Caco-2 (cell line): Measurements from ENCODE around the gene MLPH. TPM values are rescaled to one million over a fixed set of nuclear protein-coding genes. Genes with fewer than 3 reads are reported as not detected.

ENCODE experiments used
- BruUV-seq: library from RNA; stranded (reverse); fragments of 400-500 nt; replicated peaks from 2 replicates; lab custom pipeline; 2021; lab: Mats Ljungman, UMichigan
- CTCF ChIA-PET: fragments of 300-600 bp; sonication (Branson Sonifier 250); formaldehyde crosslinking; loops from one replicate; lab custom pipeline; 2022; ENCODE audit warnings: antibody characterized with exemption; lab: Charles Lee
- POLR2A ChIA-PET: fragments of 300-600 bp; sonication (Branson Sonifier 250); formaldehyde crosslinking; loops from one replicate; lab custom pipeline; 2022; ENCODE audit warnings: antibody characterized with exemption; lab: Charles Lee
- DNase-seq, 2 experiments: peaks; one replicate each; pipeline versions ENCODE4 v3.0.0 to v3.0.0-alpha.2; 2020 to 2022
- H3K27me3 ChIP-seq: replicated peaks from 2 replicates; pipeline ENCODE4 v1.6.0; 2011; ENCODE audit warnings: low read length; ENCODE audit not compliant: control insufficient read depth, insufficient read depth
- H3K36me3 ChIP-seq: 2 replicates; pipeline ENCODE4 v1.5.1; 2011; ENCODE audit warnings: low read length; ENCODE audit not compliant: control insufficient read depth, insufficient read depth
- H3K4me1 ChIP-seq: fragments of 250-450 bp; sonication (Bioruptor Pico); 2 replicates; pipeline ENCODE4 v1.5.1; 2020; ENCODE audit warnings: mild to moderate bottlenecking
- H3K4me3 ChIP-seq: 2 replicates; pipeline ENCODE4 v1.5.1; 2011; ENCODE audit warnings: low read depth, mild to moderate bottlenecking, control low read depth, low read length
- H3K9me3 ChIP-seq: fragments of 250-450 bp; sonication (Bioruptor Pico); 2 replicates; pipeline ENCODE4 v1.5.1; 2020; ENCODE audit warnings: mild to moderate bottlenecking, moderate library complexity
- H3K27ac Mint-ChIP-seq: one replicate; pipeline ENCODE4 v1.8.0; 2022; ENCODE audit warnings: mixed read lengths; ENCODE audit not compliant: unreplicated experiment
- H3K27me3 Mint-ChIP-seq: one replicate; pipeline ENCODE4 v1.8.0; 2022; ENCODE audit warnings: mixed read lengths; ENCODE audit not compliant: insufficient read depth, unreplicated experiment
- H3K36me3 Mint-ChIP-seq: one replicate; pipeline ENCODE4 v1.8.0; 2022; ENCODE audit warnings: mild to moderate bottlenecking, mixed read lengths; ENCODE audit not compliant: insufficient read depth, unreplicated experiment
- H3K4me1 Mint-ChIP-seq: one replicate; pipeline ENCODE4 v1.8.0; 2022; ENCODE audit warnings: low read depth, mixed read lengths; ENCODE audit not compliant: unreplicated experiment
- H3K4me3 Mint-ChIP-seq: one replicate; pipeline ENCODE4 v1.8.0; 2022; ENCODE audit warnings: mild to moderate bottlenecking, moderate library complexity, mixed read lengths; ENCODE audit not compliant: unreplicated experiment
- H3K9me3 Mint-ChIP-seq: one replicate; pipeline ENCODE4 v1.8.0; 2022; ENCODE audit warnings: mixed read lengths; ENCODE audit not compliant: unreplicated experiment
- intact Hi-C: fragments of 100-400 bp; cut with micrococcal nuclease; formaldehyde crosslinking; loops from one replicate; pipeline ENCODE4 v1.10.0; 2022; ENCODE audit not compliant: unreplicated experiment
- total RNA-seq: library from RNA; stranded (reverse); gene quantifications from 2 replicates; pipeline ENCODE4 v1.2.3, GENCODE V29; 2022
- TF ChIP-seq, protein P1 (sequence below), 2 experiments: fragments of 200-600 bp in 1 of 2; IDR thresholded peaks; 1 replicate in 1 of 2; 2 replicates in 1 of 2; pipeline versions ENCODE4 v1.5.1 to v1.8.0; 2011 to 2022; ENCODE audit warnings: antibody characterized with exemption in 1 of 2, control low read depth in 1 of 2, inconsistent platforms in 1 of 2, low read depth in 1 of 2, low read length in 1 of 2, mild to moderate bottlenecking in 1 of 2, moderate library complexity in 1 of 2; ENCODE audit not compliant: insufficient read depth in 1 of 2, severe bottlenecking in 1 of 2, unreplicated experiment in 1 of 2

Gene MLPH
- total RNA-seq, 1 experiment from 2014 or later: not detected

DNA sequence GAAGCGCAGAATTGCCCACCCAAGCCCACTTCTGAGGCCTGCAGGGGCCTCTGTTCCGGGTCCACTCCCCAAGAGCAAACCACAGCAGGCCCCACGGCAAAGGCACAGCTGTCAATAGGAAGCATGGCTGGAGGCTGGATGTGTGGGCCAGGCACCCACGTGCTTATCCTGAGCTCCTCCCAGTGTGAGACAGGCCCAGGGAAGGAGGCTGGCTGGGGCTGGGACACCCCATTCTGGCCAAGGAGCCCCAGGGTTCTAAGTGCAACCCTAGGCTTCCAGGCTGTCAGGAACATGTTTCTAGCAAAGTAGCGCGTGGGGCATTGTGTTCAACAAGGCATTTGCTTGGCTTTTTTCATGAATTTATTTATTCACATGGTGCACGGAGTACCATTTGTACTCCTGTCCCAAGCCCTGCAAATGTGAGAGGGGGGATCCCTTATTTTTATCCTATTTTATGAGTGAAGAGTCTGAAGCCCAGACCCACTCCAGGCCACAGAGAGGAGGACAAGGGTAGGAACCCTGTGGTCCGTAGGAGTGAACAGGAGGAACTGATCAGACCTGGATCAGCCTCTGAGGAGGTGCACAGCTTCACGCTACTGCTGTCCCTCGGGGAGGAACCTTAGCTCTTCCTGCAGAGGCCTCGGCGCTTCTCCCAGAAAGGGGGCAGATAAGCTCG is 109.6 kb downstream of the MLPH start:
- Histone ChIP-seq H3K4me1 (peaks cover 64% of the 10 kb centered on the region), H3K9me3 (no peaks in the 10 kb centered on the region), H3K27me3 (no peaks in the 10 kb centered on the region), H3K4me3 (no peak overlapping the region), H3K36me3 (no peaks in the 10 kb centered on the region)
- Mint-ChIP-seq H3K27me3 (no peaks in the 10 kb centered on the region), H3K4me1 (peaks cover 34% of the 10 kb centered on the region), H3K4me3 (no peak overlapping the region), H3K9me3 (no peaks in the 10 kb centered on the region), H3K27ac (peak overlapping the region; percentile 45), H3K36me3 (peaks cover 13% of the 10 kb centered on the region)
- TF ChIP-seq, protein P1, sequence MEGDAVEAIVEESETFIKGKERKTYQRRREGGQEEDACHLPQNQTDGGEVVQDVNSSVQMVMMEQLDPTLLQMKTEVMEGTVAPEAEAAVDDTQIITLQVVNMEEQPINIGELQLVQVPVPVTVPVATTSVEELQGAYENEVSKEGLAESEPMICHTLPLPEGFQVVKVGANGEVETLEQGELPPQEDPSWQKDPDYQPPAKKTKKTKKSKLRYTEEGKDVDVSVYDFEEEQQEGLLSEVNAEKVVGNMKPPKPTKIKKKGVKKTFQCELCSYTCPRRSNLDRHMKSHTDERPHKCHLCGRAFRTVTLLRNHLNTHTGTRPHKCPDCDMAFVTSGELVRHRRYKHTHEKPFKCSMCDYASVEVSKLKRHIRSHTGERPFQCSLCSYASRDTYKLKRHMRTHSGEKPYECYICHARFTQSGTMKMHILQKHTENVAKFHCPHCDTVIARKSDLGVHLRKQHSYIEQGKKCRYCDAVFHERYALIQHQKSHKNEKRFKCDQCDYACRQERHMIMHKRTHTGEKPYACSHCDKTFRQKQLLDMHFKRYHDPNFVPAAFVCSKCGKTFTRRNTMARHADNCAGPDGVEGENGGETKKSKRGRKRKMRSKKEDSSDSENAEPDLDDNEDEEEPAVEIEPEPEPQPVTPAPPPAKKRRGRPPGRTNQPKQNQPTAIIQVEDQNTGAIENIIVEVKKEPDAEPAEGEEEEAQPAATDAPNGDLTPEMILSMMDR (IDR thresholded peaks at IDR 0.05; ENCODE audit: insufficient read depth in 1 of 2, low read depth in 1 of 2, low read length in 1 of 2, severe bottlenecking in 1 of 2, unreplicated experiment in 1 of 2): no peak
- CTCF ChIA-PET: no interaction called here
- no peak for DNase-seq
- POLR2A ChIA-PET: no interaction called here
- intact Hi-C loops: loop anchor here (10.0 kb wide), 1 partner anchor 98 kb away; no protein-coding TSS in a partner anchor
- no TSS peak for BruUV-seq

DNA sequence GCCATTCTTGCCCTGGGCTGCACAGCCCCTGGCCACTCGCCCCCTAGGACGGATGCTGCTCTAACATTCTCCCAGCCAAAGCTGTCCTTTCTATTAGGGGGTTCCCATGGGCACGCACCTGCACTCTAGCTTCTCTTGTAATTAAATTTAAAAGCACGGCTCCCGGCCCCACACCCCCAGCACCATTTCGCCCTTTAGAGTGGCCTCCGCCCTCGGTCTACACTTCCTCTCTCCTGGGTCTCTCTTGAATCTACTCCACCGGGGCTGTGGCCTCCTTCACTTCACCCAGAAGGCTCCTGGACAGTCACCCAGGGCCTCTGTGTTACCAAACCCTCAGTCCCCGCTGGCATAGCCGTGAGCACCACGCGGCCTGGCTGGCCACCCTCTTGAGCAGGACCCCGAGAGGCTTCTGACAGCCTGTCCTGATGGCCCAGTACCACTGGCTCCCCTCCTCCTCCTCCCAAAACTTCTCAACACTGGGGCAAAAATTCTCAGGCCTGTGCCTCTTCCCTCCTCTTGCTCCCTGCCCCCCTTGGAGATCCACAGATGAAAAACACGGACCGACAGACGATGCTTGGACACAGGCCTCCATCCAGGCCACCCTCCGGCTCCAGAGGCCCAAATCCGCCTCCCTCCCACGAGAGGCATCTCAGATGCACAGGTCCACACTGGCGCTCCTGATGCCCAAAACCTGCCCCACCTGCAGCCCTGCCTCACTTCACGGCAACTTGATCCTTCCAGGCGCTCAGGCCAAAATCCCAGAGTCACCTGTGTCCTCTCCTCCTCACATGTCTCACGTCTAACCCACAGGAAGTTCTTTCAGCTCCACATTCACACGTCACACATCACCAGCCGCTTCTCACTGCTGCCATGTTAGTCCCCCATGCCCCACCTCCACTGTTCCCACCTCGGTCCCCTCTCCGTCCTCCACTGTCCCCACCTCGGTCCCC is 110.4 kb downstream of the MLPH start:
- POLR2A ChIA-PET: no interaction called here
- intact Hi-C loops: loop anchor here (10.0 kb wide), 1 partner anchor 97 kb away; no protein-coding TSS in a partner anchor
- Mint-ChIP-seq H3K4me1 (peaks cover 42% of the 10 kb centered on the region), H3K36me3 (peaks cover 12% of the 10 kb centered on the region), H3K27me3 (no peaks in the 10 kb centered on the region), H3K9me3 (no peaks in the 10 kb centered on the region), H3K4me3 (no peak overlapping the region), H3K27ac (peak overlapping the region; percentile 45)
- CTCF ChIA-PET: no interaction called here
- Histone ChIP-seq H3K4me1 (peaks cover 67% of the 10 kb centered on the region), H3K27me3 (no peaks in the 10 kb centered on the region), H3K4me3 (no peak overlapping the region), H3K9me3 (no peaks in the 10 kb centered on the region), H3K36me3 (no peaks in the 10 kb centered on the region)
- no peak for DNase-seq
- no TSS peak for BruUV-seq
- TF ChIP-seq, protein P1 (IDR thresholded peaks at IDR 0.05; ENCODE audit: insufficient read depth in 1 of 2, low read depth in 1 of 2, low read length in 1 of 2, severe bottlenecking in 1 of 2, unreplicated experiment in 1 of 2): no peak

DNA sequence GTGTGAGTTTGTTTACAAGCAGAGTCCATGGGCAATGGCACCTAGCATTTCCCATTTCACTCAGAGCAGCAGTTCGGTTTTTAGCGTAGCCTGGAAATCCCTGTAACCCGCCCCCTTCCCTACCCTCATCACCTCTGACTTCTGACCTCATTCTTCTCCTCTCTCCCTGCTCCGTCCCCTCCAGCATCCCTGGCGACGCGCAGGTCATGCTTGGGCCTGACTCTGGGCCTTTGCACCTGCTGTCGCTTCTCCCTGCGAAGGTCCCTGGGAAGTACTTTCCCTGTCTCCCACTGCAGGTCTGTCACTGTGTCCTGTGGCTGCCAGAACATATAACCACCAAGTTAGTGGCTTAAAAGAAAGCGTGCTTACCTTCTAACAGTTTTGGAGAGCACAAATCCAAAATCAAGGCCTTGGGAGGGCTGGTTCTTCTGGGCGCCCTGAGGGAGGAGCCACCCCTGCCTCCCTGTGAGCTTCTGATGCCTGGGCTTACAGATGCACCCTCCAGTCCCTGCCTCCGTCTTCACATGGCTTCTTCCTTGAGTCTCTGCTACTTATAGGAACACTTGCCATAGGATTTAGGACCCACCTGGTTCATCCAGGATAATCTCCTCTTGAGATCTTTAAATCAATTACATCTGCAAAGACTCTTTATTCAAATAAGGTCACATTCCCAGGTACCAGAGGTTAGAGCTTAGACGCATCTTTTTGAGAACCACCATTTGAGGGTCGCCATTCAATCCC is 111.6 kb downstream of the MLPH start:
- CTCF ChIA-PET: no interaction called here
- peaks cover 45% of the 10 kb centered on the region for H3K4me1 Mint-ChIP-seq
- H3K9me3 ChIP-seq: no peaks in the 10 kb centered on the region
- intact Hi-C loops: loop anchor here (10.0 kb wide), 1 partner anchor 96 kb away; no protein-coding TSS in a partner anchor
- H3K9me3 Mint-ChIP-seq: no peaks in the 10 kb centered on the region
- no peak overlapping the region for H3K27ac Mint-ChIP-seq
- H3K4me3 Mint-ChIP-seq: no peak overlapping the region
- no TSS peak for BruUV-seq
- no peak overlapping the region for H3K4me3 ChIP-seq
- TF ChIP-seq, protein P1 (IDR thresholded peaks at IDR 0.05; ENCODE audit: insufficient read depth in 1 of 2, low read depth in 1 of 2, low read length in 1 of 2, severe bottlenecking in 1 of 2, unreplicated experiment in 1 of 2): no peak
- peaks cover 65% of the 10 kb centered on the region for H3K4me1 ChIP-seq
- H3K27me3 ChIP-seq: no peaks in the 10 kb centered on the region
- no peak for DNase-seq
- POLR2A ChIA-PET: no interaction called here
- no peaks in the 10 kb centered on the region for H3K36me3 ChIP-seq
- peaks cover 12% of the 10 kb centered on the region for H3K36me3 Mint-ChIP-seq
- H3K27me3 Mint-ChIP-seq: no peaks in the 10 kb centered on the region
